ENCODE results near the gene SMIM28.

The SMIM28 gene

GRCh38 chr6:138426500-138427123 lies 48.9 kb downstream of the SMIM28 start:
- Histone ChIP-seq H3K23ac (ENCODE audit: low read length in 2 of 2) (no peak overlapping the region), H3K79me1 (replicated peaks; ENCODE audit: low read length, poor library complexity, severe bottlenecking) (peaks cover 23% of the 10 kb centered on the region), H2AFZ (ENCODE audit: low read depth, low read length) (no peak overlapping the region), H2BK15ac (ENCODE audit: low read depth, poor library complexity, severe bottlenecking) (no peak overlapping the region), H3K36me3 (ENCODE audit: control insufficient read depth in 1 of 2, insufficient read depth in 2 of 2, low read depth in 1 of 2, low read length in 2 of 2) (peaks cover 37 to 50% of the 10 kb centered on the region in 2 experiments), H2AK5ac (ENCODE audit: low read length, severe bottlenecking) (no peak overlapping the region), H3K27me3 (ENCODE audit: control insufficient read depth in 1 of 2, insufficient read depth in 1 of 2, low read length in 2 of 2) (no peaks in the 10 kb centered on the region), H3K9me3 (ENCODE audit: control insufficient read depth, low read length) (no peaks in the 10 kb centered on the region), H2BK120ac (ENCODE audit: low read depth, low read length) (no peak overlapping the region), H3K4ac (ENCODE audit: low read depth in 1 of 2, low read length in 2 of 2) (no peak overlapping the region), H3K4me3 (ENCODE audit: insufficient read depth in 1 of 2, low read depth in 1 of 2, low read length in 2 of 2) (no peak overlapping the region), H4K8ac (ENCODE audit: low read length) (no peak overlapping the region), H3K18ac (ENCODE audit: low read depth in 1 of 2, low read length in 2 of 2) (no peak overlapping the region), H3K14ac (ENCODE audit: low read length in 2 of 2) (no peak overlapping the region), H3K4me1 (ENCODE audit: control insufficient read depth, insufficient read depth, low read depth, low read length) (no peaks in the 10 kb centered on the region), H3K27ac (ENCODE audit: low read length, poor library complexity, severe bottlenecking) (no peak overlapping the region), H2BK5ac (ENCODE audit: low read depth, low read length, poor library complexity, severe bottlenecking) (no peak overlapping the region), H3K9ac (ENCODE audit: low read length) (no peak overlapping the region), H4K91ac (ENCODE audit: low read length) (no peak overlapping the region), H2BK12ac (ENCODE audit: low read length in 2 of 2) (peak overlapping the region in 1 of 2 experiments; percentile 7), H3K4me2 (ENCODE audit: low read length, poor library complexity, severe bottlenecking) (no peak overlapping the region)
- DNase-seq: no peak
- 93% methylated on average over 5 of the region's 5 CpGs for WGBS

- no peak overlapping the region for H3K4ac ChIP-seq (ENCODE audit: low read depth in 1 of 2, low read length in 2 of 2)
- no peak overlapping the region for H3K27ac ChIP-seq (ENCODE audit: low read length, poor library complexity, severe bottlenecking)
- H2AFZ ChIP-seq (ENCODE audit: low read depth, low read length): no peak overlapping the region
- 96% methylated on average over 7 of the region's 8 CpGs for WGBS
- H3K36me3 ChIP-seq (ENCODE audit: control insufficient read depth in 1 of 2, insufficient read depth in 2 of 2, low read depth in 1 of 2, low read length in 2 of 2): peaks cover 47 to 56% of the 10 kb centered on the region in 2 experiments
- H3K14ac ChIP-seq (ENCODE audit: low read length in 2 of 2): no peak overlapping the region
- H2BK5ac ChIP-seq (ENCODE audit: low read depth, low read length, poor library complexity, severe bottlenecking): no peak overlapping the region
- H3K18ac ChIP-seq (ENCODE audit: low read depth in 1 of 2, low read length in 2 of 2): no peak overlapping the region
- no peak overlapping the region for H3K23ac ChIP-seq (ENCODE audit: low read length in 2 of 2)
- H2BK15ac ChIP-seq (ENCODE audit: low read depth, poor library complexity, severe bottlenecking): no peak overlapping the region
- no peak overlapping the region for H3K9ac ChIP-seq (ENCODE audit: low read length)
- no peak overlapping the region for H2AK5ac ChIP-seq (ENCODE audit: low read length, severe bottlenecking)
- no peak overlapping the region for H4K8ac ChIP-seq (ENCODE audit: low read length)
- H2BK120ac ChIP-seq (ENCODE audit: low read depth, low read length): no peak overlapping the region
- H3K4me3 ChIP-seq (ENCODE audit: insufficient read depth in 1 of 2, low read depth in 1 of 2, low read length in 2 of 2): no peak overlapping the region
- H2BK12ac ChIP-seq (ENCODE audit: low read length in 2 of 2): no peak overlapping the region
- no peaks in the 10 kb centered on the region for H3K9me3 ChIP-seq (ENCODE audit: control insufficient read depth, low read length)
- no peak for DNase-seq
- H3K4me2 ChIP-seq (ENCODE audit: low read length, poor library complexity, severe bottlenecking): no peak overlapping the region
- no peaks in the 10 kb centered on the region for H3K27me3 ChIP-seq (ENCODE audit: control insufficient read depth in 1 of 2, insufficient read depth in 1 of 2, low read length in 2 of 2)
- H3K4me1 ChIP-seq (ENCODE audit: control insufficient read depth, insufficient read depth, low read depth, low read length): no peaks in the 10 kb centered on the region
- H3K79me1 ChIP-seq (replicated peaks; ENCODE audit: low read length, poor library complexity, severe bottlenecking): peaks cover 25% of the 10 kb centered on the region
- H4K91ac ChIP-seq (ENCODE audit: low read length): no peak overlapping the region
Measured at GRCh38 chr6:138427701-138428100, 50.0 kb downstream of the SMIM28 start.

- H3K79me1 ChIP-seq (replicated peaks; ENCODE audit: low read length, poor library complexity, severe bottlenecking): peaks cover 29% of the 10 kb centered on the region
- no peak overlapping the region for H2BK15ac ChIP-seq (ENCODE audit: low read depth, poor library complexity, severe bottlenecking)
- no peak overlapping the region for H2BK120ac ChIP-seq (ENCODE audit: low read depth, low read length)
- no peak overlapping the region for H3K4ac ChIP-seq (ENCODE audit: low read depth in 1 of 2, low read length in 2 of 2)
- H3K36me3 ChIP-seq (ENCODE audit: control insufficient read depth in 1 of 2, insufficient read depth in 2 of 2, low read depth in 1 of 2, low read length in 2 of 2): peaks cover 48 to 55% of the 10 kb centered on the region in 2 experiments
- H3K4me2 ChIP-seq (ENCODE audit: low read length, poor library complexity, severe bottlenecking): no peak overlapping the region
- H2AK5ac ChIP-seq (ENCODE audit: low read length, severe bottlenecking): no peak overlapping the region
- H4K91ac ChIP-seq (ENCODE audit: low read length): no peak overlapping the region
- H2BK5ac ChIP-seq (ENCODE audit: low read depth, low read length, poor library complexity, severe bottlenecking): no peak overlapping the region
- no peak overlapping the region for H3K9ac ChIP-seq (ENCODE audit: low read length)
- H3K18ac ChIP-seq (ENCODE audit: low read depth in 1 of 2, low read length in 2 of 2): no peak overlapping the region
- peak; percentile 62 for DNase-seq
- no peak overlapping the region for H4K8ac ChIP-seq (ENCODE audit: low read length)
- no peak overlapping the region for H3K4me3 ChIP-seq (ENCODE audit: insufficient read depth in 1 of 2, low read depth in 1 of 2, low read length in 2 of 2)
- H2AFZ ChIP-seq (ENCODE audit: low read depth, low read length): no peak overlapping the region
- H2BK12ac ChIP-seq (ENCODE audit: low read length in 2 of 2): no peak overlapping the region
- no peaks in the 10 kb centered on the region for H3K4me1 ChIP-seq (ENCODE audit: control insufficient read depth, insufficient read depth, low read depth, low read length)
- no peak overlapping the region for H3K23ac ChIP-seq (ENCODE audit: low read length in 2 of 2)
- H3K14ac ChIP-seq (ENCODE audit: low read length in 2 of 2): no peak overlapping the region
- no peak overlapping the region for H3K27ac ChIP-seq (ENCODE audit: low read length, poor library complexity, severe bottlenecking)
- no peaks in the 10 kb centered on the region for H3K9me3 ChIP-seq (ENCODE audit: control insufficient read depth, low read length)
- WGBS: 95% methylated on average over 2 of the region's 8 CpGs
- H3K27me3 ChIP-seq (ENCODE audit: control insufficient read depth in 1 of 2, insufficient read depth in 1 of 2, low read length in 2 of 2): no peaks in the 10 kb centered on the region
Measured at GRCh38 chr6:138428944-138429598, 51.4 kb downstream of the SMIM28 start.

- 76% methylated on average over 12 of the region's 12 CpGs for WGBS
- Histone ChIP-seq H3K23ac (ENCODE audit: low read length in 2 of 2) (no peak overlapping the region), H3K4me1 (ENCODE audit: control insufficient read depth, insufficient read depth, low read depth, low read length) (no peaks in the 10 kb centered on the region)
Measured at GRCh38 chr6:138429761-138430160, 52.1 kb downstream of the SMIM28 start.

More at GRCh38 chr6:138429761-138430160, 52.1 kb downstream of the SMIM28 start:
- H2AK5ac ChIP-seq (ENCODE audit: low read length, severe bottlenecking): no peak overlapping the region
- no peak overlapping the region for H3K4me2 ChIP-seq (ENCODE audit: low read length, poor library complexity, severe bottlenecking)
- no peak overlapping the region for H2AFZ ChIP-seq (ENCODE audit: low read depth, low read length)
- no peak overlapping the region for H2BK15ac ChIP-seq (ENCODE audit: low read depth, poor library complexity, severe bottlenecking)
- no peak overlapping the region for H3K14ac ChIP-seq (ENCODE audit: low read length in 2 of 2)
- H3K4me3 ChIP-seq (ENCODE audit: insufficient read depth in 1 of 2, low read depth in 1 of 2, low read length in 2 of 2): no peak overlapping the region
- no peak overlapping the region for H2BK120ac ChIP-seq (ENCODE audit: low read depth, low read length)
- peaks cover 42 to 50% of the 10 kb centered on the region in 2 experiments for H3K36me3 ChIP-seq (ENCODE audit: control insufficient read depth in 1 of 2, insufficient read depth in 2 of 2, low read depth in 1 of 2, low read length in 2 of 2)
- H4K8ac ChIP-seq (ENCODE audit: low read length): no peak overlapping the region
- H3K9ac ChIP-seq (ENCODE audit: low read length): no peak overlapping the region
- no peak overlapping the region for H2BK12ac ChIP-seq (ENCODE audit: low read length in 2 of 2)
- H4K91ac ChIP-seq (ENCODE audit: low read length): no peak overlapping the region
- no peak overlapping the region for H3K4ac ChIP-seq (ENCODE audit: low read depth in 1 of 2, low read length in 2 of 2)
- no peaks in the 10 kb centered on the region for H3K27me3 ChIP-seq (ENCODE audit: control insufficient read depth in 1 of 2, insufficient read depth in 1 of 2, low read length in 2 of 2)
- no peak overlapping the region for H3K27ac ChIP-seq (ENCODE audit: low read length, poor library complexity, severe bottlenecking)
- H2BK5ac ChIP-seq (ENCODE audit: low read depth, low read length, poor library complexity, severe bottlenecking): no peak overlapping the region
- peaks cover 25% of the 10 kb centered on the region for H3K79me1 ChIP-seq (replicated peaks; ENCODE audit: low read length, poor library complexity, severe bottlenecking)
- no peak overlapping the region for H3K18ac ChIP-seq (ENCODE audit: low read depth in 1 of 2, low read length in 2 of 2)
- DNase-seq: no peak
- H3K9me3 ChIP-seq (ENCODE audit: control insufficient read depth, low read length): no peaks in the 10 kb centered on the region
